NCI-H460 (cell line): ENCODE data around the gene DPF3. TPM values are rescaled to one million over a fixed set of nuclear protein-coding genes. Genes with fewer than 3 reads are reported as not detected.

Experiments
- DNase-seq: peaks from one replicate; pipeline ENCODE4 v3.0.0-alpha.2; 2016; ENCODE audit warnings: low read depth; ENCODE audit errors: extremely low read depth
- total RNA-seq: library from RNA; depleted of rRNA; stranded (reverse); fragments of >200 nt; shearing (Covaris generic); gene quantifications from 2 replicates; pipeline ENCODE4 v1.2.3, GENCODE V29; 2014

Gene DPF3
- total RNA-seq, 1 experiment from 2014 or later: not detected

GRCh38 chr14:72662214-72662613 is 231.7 kb downstream of the DPF3 start:
- DNase-seq: no peak

GRCh38 chr14:72657214-72657921 is 236.5 kb downstream of the DPF3 start:
- DNase-seq: no peak

DNA sequence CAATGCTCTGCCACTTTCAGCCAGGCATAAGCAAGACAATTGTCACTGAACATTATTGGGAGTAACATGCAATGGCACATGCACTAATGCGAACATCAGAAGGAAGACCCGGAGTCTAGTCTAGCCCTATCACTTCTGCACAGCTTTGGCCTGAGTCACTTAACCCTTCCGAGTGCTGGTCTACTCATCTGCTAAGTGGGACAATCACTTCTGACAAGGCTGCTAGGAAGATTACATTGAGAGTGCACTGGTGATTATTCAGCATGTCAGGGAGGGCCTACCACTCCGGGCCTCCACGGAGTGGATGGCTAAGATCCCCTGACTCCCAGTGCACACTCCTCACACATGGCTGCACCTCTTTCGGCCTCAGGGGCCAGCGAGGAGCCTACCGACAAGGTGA is 240.9 kb downstream of the DPF3 start:
- no peak for DNase-seq

- no peak for DNase-seq
Observed at GRCh38 chr14:72652179-72652578, 241.7 kb downstream of the DPF3 start.

DNA sequence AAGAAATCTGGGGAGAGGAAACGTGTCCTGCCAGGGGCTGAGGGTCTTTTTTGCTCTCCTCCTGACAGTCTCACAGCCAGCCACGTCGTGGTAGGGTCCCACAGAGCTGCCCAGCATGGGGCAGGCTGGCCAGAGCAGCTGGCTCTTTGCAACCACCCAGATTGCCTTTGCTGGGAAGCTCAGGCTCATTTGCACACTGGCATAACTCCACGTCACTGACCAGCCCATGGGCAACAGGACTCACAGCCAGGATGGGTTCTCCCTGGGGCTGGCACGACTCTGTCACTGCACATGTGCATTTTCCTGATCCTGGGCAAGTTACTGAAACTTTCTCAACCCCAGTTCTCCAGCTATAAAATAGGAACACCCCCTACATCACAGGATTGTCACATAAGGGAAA is 242.2 kb downstream of the DPF3 start:
- DNase-seq: no peak

DNA sequence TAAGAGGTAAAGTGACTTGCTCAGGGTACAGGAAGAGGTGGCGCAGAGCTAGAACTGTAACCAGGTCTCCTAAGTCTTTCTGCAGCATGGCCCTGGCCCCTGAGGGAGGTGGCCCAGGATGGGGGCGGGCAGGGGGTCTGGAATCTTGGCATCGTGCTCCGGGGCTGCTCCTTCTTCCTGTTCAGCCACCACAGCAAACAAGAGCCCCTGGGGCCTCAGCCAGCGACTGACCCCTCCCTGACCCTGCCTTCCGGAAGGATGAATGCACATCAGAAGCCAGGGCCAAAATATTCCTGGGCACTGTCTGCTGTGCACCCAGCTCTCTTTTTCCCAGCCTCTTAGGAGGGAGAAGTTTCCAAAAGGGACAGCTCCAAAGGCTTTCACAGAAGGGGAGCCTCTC is 242.8 kb downstream of the DPF3 start:
- no peak for DNase-seq

- DNase-seq: no peak
Observed at GRCh38 chr14:72649603-72650227, 244.2 kb downstream of the DPF3 start.

DNA sequence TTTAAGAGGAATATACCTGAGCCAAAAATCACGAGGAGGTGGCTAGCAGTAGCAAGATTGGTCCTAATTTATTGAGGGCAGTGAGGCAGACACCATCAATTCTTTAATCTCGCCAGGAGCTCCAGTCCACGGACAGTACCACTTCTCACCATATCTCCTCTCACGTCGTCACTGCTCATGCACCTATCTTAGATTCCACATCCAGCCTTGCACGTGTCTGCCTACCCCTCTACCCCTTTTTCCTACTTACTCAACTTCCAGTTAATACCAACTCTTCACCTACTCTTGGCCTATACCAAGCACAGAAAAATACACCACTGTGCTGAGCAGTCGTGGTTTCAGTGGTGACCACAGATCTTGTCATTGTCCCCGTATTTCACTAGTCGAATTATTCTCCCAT is 246.1 kb downstream of the DPF3 start:
- no peak for DNase-seq

- DNase-seq: no peak
Observed at GRCh38 chr14:72646861-72647528, 246.9 kb downstream of the DPF3 start.

DNA sequence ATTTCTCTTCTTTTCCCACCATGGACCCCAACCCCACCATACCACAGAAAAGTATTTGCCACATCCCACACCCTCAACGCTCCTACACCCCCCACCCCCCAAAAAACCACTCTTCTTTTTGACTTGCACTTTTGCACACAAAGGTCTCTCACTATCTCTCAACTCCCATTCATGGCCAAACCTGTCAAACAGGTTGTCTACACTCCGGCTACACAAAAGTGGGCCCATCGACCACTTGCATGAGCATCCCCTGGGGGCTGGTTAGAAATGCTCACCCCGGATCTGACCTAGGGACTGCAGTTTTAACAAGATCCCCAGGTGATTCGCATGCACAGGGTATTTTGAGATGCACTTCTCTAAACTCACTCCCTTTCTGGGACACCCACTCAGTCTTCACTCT is 248.2 kb downstream of the DPF3 start:
- DNase-seq: no peak

- DNase-seq: no peak
Observed at GRCh38 chr14:72644758-72645489, 249.0 kb downstream of the DPF3 start.

GRCh38 chr14:72644038-72644437 is 249.9 kb downstream of the DPF3 start:
- DNase-seq: no peak

DNA sequence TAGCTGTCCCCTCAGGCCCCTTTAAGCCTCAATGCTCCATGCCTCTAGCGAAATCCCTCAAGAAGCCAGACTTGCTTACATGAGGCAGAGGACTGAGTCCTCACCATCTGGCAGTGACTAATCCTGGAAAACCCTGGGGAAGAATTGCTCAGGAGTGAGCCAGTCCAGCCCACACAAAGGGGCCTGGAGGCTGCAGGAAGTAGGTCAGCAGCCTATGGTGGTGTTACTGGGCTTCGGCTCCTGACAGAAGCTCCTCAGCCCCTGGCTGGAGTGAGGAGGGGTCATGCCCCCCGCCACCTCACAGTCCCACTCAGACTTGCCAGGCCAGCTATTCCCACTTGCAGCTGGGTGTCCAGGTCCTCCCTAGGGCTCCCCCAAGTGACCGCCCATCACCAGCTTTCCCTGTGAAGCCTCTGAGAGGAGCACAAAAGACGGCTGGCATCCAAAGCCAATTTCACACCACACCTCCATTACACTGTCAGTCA is 250.5 kb downstream of the DPF3 start:
- no peak for DNase-seq

- no peak for DNase-seq
Observed at GRCh38 chr14:72640911-72641485, 252.9 kb downstream of the DPF3 start.

DNA sequence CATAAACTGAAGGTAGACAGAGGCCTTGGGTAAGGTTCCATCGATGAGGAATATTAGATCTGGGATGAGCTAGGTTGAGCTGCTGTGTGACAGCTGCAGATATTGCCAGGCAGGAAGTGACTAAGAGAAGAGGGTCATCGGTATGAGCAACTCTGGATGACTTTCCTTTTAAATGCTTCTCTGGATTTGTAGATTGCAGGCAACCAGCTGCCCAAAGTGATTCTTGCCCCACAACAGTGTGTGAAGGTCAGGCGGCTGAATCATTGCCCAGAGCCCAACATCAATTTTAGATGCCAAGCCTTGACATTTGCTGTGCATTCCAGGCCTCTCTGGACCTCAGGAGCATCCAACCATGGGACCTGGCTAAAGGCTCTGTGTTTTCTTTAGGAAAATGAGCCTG is 255.9 kb downstream of the DPF3 start:
- DNase-seq: no peak

DNA sequence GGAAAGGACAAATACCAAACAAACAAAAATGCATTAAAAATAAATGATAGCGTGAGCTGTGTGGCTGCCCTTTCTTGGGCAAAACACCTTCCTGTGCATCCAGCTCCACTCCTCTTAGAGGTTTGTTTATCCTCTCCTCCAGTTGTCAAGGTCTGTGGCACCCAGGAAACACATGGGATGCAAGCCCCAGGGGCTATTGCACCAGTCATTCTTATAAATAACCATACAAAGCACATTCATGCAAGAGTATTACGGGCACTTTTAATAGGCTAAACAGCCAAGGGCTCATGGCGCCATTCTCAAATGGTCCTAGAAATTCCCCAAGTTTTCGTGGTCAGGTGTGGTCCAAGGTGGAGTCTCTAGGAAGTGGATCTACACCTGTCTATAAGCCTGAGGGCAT is 257.0 kb downstream of the DPF3 start:
- no peak for DNase-seq

GRCh38 chr14:72636094-72636493 is 257.8 kb downstream of the DPF3 start:
- no peak for DNase-seq

DNA sequence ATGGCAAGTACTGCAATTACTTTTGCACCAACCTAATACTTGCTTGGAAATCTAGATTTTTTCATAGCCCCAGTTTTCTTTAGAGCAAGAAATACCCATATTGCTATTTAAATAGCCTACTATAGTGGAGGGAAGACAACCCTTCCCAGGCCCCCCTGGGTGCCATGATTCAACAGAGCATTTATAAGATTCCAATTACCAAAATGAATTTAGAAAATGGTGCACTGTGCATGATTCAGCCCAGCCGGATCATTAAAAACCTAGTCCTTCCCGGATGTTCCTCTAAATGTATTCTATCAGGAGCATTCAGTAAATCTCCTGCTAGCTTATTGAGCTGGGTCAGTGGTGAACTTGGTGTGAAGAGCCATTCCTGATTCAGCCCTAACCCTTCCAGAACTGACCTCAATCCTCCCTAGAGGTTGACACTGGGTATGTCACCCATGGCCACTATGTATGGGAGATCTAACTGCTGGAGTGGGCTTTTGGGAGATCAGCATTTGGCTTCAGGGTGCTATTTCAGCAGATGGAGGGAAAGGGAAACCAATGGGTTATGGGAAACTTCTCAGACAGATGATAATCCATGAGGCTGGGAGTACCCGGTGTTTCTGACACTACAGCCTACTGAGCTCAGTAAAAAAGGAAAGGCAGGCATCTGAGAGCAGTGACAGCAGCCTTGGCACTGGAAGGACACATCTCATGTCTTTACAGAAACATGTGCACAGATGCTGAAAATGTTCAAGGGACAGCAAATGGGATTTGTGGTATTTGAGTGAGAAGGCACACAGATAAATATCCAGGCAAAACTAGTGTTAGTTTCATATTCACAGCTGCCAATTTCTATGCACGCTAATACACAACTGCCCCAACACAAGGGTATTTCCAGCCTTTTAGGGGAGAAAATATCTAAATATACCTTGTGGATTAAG is 258.9 kb downstream of the DPF3 start:
- no peak for DNase-seq

DNA sequence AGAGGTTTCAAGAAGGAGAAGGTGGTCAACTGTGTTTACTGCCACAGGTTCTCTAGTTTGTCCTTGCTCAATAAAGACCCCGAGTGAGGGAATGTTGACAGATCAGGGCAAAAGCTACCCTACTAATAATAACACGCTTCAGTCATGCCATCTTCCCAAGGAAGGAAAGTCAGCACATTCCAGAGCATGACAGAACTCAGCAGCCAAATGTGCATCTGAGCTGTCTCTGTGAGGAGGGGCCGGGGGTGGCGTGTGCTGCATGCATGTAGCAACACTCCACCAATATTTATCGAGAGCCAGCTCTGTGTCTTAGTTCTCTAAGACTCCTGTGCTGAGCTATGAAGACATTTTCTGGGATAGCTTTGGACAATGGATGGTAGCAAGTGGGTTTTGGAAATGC is 260.4 kb downstream of the DPF3 start:
- DNase-seq: no peak

GRCh38 chr14:72632727-72633126 is 261.2 kb downstream of the DPF3 start:
- no peak for DNase-seq
